Progenitor cell of endocrine pancreas (in vitro differentiated cells): Measurements from ENCODE around the gene RETREG1. TPM values are rescaled to one million over a fixed set of nuclear protein-coding genes. Genes with fewer than 3 reads are reported as not detected.

Source experiments
- DNase-seq: peaks from one replicate; pipeline ENCODE4 v3.0.0; 2021; ENCODE audit warnings: low spot score; ENCODE audit not compliant: unreplicated experiment
- H3K27ac Mint-ChIP-seq: 2 replicates; pipeline ENCODE4 v1.8.0; 2021; ENCODE audit warnings: mild to moderate bottlenecking, moderate library complexity, mixed read lengths
- H3K27me3 Mint-ChIP-seq: 2 replicates; pipeline ENCODE4 v1.8.0; 2021; ENCODE audit warnings: mixed read lengths
- H3K36me3 Mint-ChIP-seq: 2 replicates; pipeline ENCODE4 v1.8.0; 2022; ENCODE audit warnings: mixed read lengths; ENCODE audit not compliant: insufficient read depth
- H3K4me1 Mint-ChIP-seq: 2 replicates; pipeline ENCODE4 v1.8.0; 2021; ENCODE audit warnings: low read depth, mixed read lengths
- H3K4me3 Mint-ChIP-seq: 2 replicates; pipeline ENCODE4 v1.8.0; 2021; ENCODE audit warnings: low read depth, mild to moderate bottlenecking, moderate library complexity, mixed read lengths
- H3K9me3 Mint-ChIP-seq: 2 replicates; pipeline ENCODE4 v1.8.0; 2021; ENCODE audit warnings: low read depth, mixed read lengths
- total RNA-seq: library from RNA; stranded (reverse); gene quantifications from 2 replicates; pipeline ENCODE4 v1.2.1, GENCODE V29; 2021
- TF ChIP-seq, protein P1 (sequence below): fragments of 200-600 bp; sonication (generic); IDR thresholded peaks from one replicate; pipeline ENCODE4 v1.5.0; 2021; ENCODE audit warnings: antibody characterized with exemption, mild to moderate bottlenecking; ENCODE audit not compliant: unreplicated experiment

Gene RETREG1
- total RNA-seq, 1 donor from 2014 or later, result 8.0 TPM

DNA sequence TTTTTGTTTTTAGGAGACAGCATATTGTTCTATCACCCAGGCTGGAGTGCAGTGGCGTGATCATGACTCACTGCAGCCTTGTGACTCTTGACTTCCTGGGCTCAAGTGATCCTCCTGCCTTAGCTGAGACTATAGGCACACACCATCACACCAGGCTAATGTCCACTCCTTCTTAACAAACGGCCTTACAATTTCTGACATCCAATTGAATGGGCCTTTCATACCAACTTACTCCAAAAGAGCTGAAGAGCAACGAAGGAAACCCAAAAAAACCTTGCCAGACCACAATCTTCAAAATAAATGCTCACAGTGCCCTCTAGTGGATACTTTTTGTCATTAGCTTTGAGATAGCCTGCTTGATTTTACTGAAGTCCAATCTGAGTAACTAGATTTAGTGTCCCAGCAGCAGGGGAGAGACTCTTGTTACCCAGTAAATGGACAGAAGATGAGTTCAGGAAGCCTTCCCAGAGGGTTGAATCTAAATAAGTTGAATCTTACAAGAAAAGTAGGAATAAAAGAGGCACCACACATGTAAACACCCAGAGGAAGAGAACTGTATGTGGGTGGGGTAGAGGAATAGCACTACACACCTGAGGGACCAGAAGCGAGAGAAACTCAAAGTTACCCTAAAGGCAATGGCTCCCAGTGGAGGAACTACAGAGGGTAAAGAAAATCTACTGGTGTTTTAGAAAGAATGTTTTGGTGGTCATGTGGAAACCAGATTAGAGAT, 160.5 kb downstream of the RETREG1 start:
- no peak for DNase-seq
- Mint-ChIP-seq H3K36me3 (peaks cover 18% of the 10 kb centered on the region), H3K4me3 (no peak overlapping the region), H3K9me3 (no peaks in the 10 kb centered on the region), H3K27ac (no peak overlapping the region), H3K27me3 (no peaks in the 10 kb centered on the region), H3K4me1 (no peaks in the 10 kb centered on the region)
- TF ChIP-seq, protein P1, sequence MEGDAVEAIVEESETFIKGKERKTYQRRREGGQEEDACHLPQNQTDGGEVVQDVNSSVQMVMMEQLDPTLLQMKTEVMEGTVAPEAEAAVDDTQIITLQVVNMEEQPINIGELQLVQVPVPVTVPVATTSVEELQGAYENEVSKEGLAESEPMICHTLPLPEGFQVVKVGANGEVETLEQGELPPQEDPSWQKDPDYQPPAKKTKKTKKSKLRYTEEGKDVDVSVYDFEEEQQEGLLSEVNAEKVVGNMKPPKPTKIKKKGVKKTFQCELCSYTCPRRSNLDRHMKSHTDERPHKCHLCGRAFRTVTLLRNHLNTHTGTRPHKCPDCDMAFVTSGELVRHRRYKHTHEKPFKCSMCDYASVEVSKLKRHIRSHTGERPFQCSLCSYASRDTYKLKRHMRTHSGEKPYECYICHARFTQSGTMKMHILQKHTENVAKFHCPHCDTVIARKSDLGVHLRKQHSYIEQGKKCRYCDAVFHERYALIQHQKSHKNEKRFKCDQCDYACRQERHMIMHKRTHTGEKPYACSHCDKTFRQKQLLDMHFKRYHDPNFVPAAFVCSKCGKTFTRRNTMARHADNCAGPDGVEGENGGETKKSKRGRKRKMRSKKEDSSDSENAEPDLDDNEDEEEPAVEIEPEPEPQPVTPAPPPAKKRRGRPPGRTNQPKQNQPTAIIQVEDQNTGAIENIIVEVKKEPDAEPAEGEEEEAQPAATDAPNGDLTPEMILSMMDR, result peak; percentile 74

DNA sequence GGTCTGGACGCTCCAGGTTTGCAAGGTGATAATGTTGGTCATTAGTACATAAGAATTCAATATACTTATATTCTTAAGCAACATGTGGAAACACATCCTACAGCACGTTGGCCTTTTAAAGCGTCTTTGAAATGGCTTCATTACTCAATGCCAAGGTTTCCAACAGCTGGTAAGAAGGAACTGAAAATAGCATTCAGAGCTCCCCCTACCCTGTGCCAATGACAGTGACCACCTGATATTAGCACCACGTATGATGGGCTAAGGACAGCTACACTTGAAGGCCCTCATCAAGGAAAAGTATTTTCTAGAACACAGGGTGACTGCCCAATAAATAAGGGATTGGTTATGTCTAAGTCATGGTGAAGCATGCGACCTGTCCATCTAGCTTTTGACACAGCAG, 161.1 kb downstream of the RETREG1 start:
- Mint-ChIP-seq H3K4me1 (no peaks in the 10 kb centered on the region), H3K27me3 (no peaks in the 10 kb centered on the region), H3K4me3 (no peak overlapping the region), H3K27ac (no peak overlapping the region), H3K36me3 (peaks cover 16% of the 10 kb centered on the region), H3K9me3 (no peaks in the 10 kb centered on the region)
- TF ChIP-seq, protein P1, result no peak
- no peak for DNase-seq

DNA sequence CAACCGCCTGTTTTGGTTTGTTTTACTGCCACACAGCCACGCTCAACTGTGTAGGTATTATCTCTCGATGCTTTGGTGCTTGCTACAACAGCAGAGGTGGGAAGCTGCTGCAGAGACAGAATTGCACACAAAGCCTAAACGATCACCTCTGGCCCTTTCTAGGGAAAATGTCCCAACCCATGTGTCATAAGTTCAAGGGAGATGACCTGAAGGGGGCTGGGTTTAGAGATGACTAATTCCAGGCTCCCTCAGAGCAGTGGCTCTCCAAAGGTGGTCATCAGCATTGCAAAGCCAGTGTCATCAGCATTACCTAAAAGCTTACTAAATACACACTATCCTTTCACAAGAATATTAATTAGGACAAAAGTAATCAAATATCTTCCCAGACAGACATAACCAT, 162.1 kb downstream of the RETREG1 start:
- Mint-ChIP-seq H3K27ac (no peak overlapping the region), H3K9me3 (no peaks in the 10 kb centered on the region), H3K4me1 (no peaks in the 10 kb centered on the region), H3K27me3 (no peaks in the 10 kb centered on the region), H3K4me3 (no peak overlapping the region), H3K36me3 (peaks cover 20% of the 10 kb centered on the region)
- DNase-seq, result no peak
- TF ChIP-seq, protein P1, result no peak

DNA sequence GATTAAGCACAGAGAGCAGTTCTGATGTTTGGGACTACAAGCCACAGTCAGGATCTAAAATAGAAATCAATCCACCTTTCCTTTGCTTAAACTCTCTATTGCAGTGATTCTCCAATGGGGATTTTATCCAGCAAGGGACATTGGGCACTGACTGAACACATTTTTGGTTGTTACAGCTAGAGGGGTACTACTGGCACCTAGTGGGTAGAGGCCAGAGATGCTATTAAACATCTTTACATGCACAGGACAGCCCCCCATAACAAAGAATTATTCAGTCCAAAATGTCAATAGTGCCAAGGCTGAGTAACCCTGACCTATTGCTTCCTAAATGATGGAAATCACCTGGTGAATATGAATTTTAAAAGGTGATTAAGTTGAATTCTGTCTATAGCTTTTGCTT, 163.2 kb downstream of the RETREG1 start:
- TF ChIP-seq, protein P1, result no peak
- no peak overlapping the region for H3K4me3 Mint-ChIP-seq
- no peaks in the 10 kb centered on the region for H3K27me3 Mint-ChIP-seq
- no peaks in the 10 kb centered on the region for H3K4me1 Mint-ChIP-seq
- no peak for DNase-seq
- no peak overlapping the region for H3K27ac Mint-ChIP-seq
- no peaks in the 10 kb centered on the region for H3K9me3 Mint-ChIP-seq
- H3K36me3 Mint-ChIP-seq, result peaks cover 22% of the 10 kb centered on the region

DNA sequence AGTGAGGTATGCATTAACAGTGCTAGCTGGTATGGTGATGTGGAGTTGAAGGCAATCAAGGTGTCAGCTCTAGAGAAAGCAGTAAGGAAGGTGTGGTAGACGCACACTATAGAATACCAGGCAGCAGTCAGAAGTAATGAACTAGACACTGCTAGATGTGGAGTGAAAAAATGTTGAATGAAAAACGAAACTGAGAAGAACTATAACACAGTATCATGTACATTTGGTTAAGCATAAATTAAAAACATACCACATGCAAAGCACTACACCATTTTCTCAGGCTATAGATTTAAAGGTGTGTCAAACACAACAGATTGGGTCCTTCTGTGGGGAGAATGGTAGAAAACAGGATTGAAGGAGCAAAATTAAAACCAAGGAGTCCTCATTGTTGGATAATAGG, 166.6 kb downstream of the RETREG1 start:
- Mint-ChIP-seq H3K27ac (no peak overlapping the region), H3K36me3 (peaks cover 27% of the 10 kb centered on the region), H3K4me3 (no peak overlapping the region), H3K27me3 (no peaks in the 10 kb centered on the region), H3K4me1 (no peaks in the 10 kb centered on the region), H3K9me3 (no peaks in the 10 kb centered on the region)
- no peak for DNase-seq
- TF ChIP-seq, protein P1, result no peak
